Activated T-cell treated with anti-CD3 and anti-CD28 coated beads, Interleukin-2, amount 50 U/mL, for 24 hours (primary cell): Measurements from ENCODE around the gene PPP2R1B.
"Not testable (repeated sequence)": the region's sequence is repeated elsewhere in the genome, so short reads cannot be mapped to it uniquely, and the experiment has no call there.

ENCODE experiments used
- DNase-seq: peaks from one replicate; pipeline ENCODE4 v3.0.0-alpha.2; 2020
- H3K27ac Mint-ChIP-seq: 2 replicates; pipeline ENCODE4 v1.8.0; 2020; ENCODE audit warnings: mild to moderate bottlenecking, mixed read lengths
- H3K27me3 Mint-ChIP-seq: 2 replicates; pipeline ENCODE4 v1.8.0; 2020; ENCODE audit warnings: mixed read lengths
- H3K36me3 Mint-ChIP-seq: 2 replicates; pipeline ENCODE4 v1.8.0; 2020; ENCODE audit warnings: low read depth, mixed read lengths
- H3K4me1 Mint-ChIP-seq: 2 replicates; pipeline ENCODE4 v1.8.0; 2020; ENCODE audit warnings: low read depth, mixed read lengths
- H3K4me3 Mint-ChIP-seq: 2 replicates; pipeline ENCODE4 v1.8.0; 2020; ENCODE audit warnings: mild to moderate bottlenecking, moderate library complexity, mixed read lengths
- H3K9me3 Mint-ChIP-seq: 2 replicates; pipeline ENCODE4 v1.8.0; 2020; ENCODE audit warnings: mixed read lengths

The PPP2R1B gene

GRCh38 chr11:111772535-111772934 is 6.3 kb upstream of the PPP2R1B start:
- H3K9me3 Mint-ChIP-seq, result no peaks in the 10 kb centered on the region
- DNase-seq, result no peak
- no peaks in the 10 kb centered on the region for H3K4me1 Mint-ChIP-seq
- H3K27ac Mint-ChIP-seq, result no peak overlapping the region
- no peak overlapping the region for H3K4me3 Mint-ChIP-seq
- no peaks in the 10 kb centered on the region for H3K27me3 Mint-ChIP-seq
- H3K36me3 Mint-ChIP-seq, result no peaks in the 10 kb centered on the region

GRCh38 chr11:111771205-111771604 is 5.0 kb upstream of the PPP2R1B start:
- H3K27me3 Mint-ChIP-seq, H3K36me3 Mint-ChIP-seq, H3K27ac Mint-ChIP-seq, H3K9me3 Mint-ChIP-seq, H3K4me3 Mint-ChIP-seq, DNase-seq: not testable (repeated sequence)
- peaks cover 10% of the 10 kb centered on the region for H3K4me1 Mint-ChIP-seq

GRCh38 chr11:111770581-111771134 is 4.5 kb upstream of the PPP2R1B start:
- H3K4me1 Mint-ChIP-seq, result peaks cover 10% of the 10 kb centered on the region
- H3K36me3 Mint-ChIP-seq, result peaks cover 5% of the 10 kb centered on the region
- DNase-seq, result no peak
- H3K4me3 Mint-ChIP-seq, result no peak overlapping the region
- no peak overlapping the region for H3K27ac Mint-ChIP-seq
- H3K9me3 Mint-ChIP-seq, result no peaks in the 10 kb centered on the region
- H3K27me3 Mint-ChIP-seq, result no peaks in the 10 kb centered on the region

- peak overlapping the region; percentile 100 for H3K4me3 Mint-ChIP-seq
- DNase-seq, result no peak
- peak overlapping the region; percentile 99 for H3K27ac Mint-ChIP-seq
Observed at GRCh38 chr11:111766834-111767142, 599 bp upstream of the PPP2R1B start.

GRCh38 chr11:111765320-111765983 is 737 bp downstream of the PPP2R1B start:
- Mint-ChIP-seq H3K27me3 (no peaks in the 10 kb centered on the region), H3K4me1 (peaks cover 39% of the 10 kb centered on the region)

More at GRCh38 chr11:111766834-111767142, 599 bp upstream of the PPP2R1B start:
- peaks cover 41% of the 10 kb centered on the region for H3K36me3 Mint-ChIP-seq
- peaks cover 39% of the 10 kb centered on the region for H3K4me1 Mint-ChIP-seq
- H3K9me3 Mint-ChIP-seq, result no peaks in the 10 kb centered on the region
- no peaks in the 10 kb centered on the region for H3K27me3 Mint-ChIP-seq

GRCh38 chr11:111764621-111765020 is 1.6 kb downstream of the PPP2R1B start:
- no peaks in the 10 kb centered on the region for H3K27me3 Mint-ChIP-seq
- peaks cover 39% of the 10 kb centered on the region for H3K4me1 Mint-ChIP-seq
- H3K27ac Mint-ChIP-seq, result no peak overlapping the region
- DNase-seq, result no peak
- H3K4me3 Mint-ChIP-seq, result peak overlapping the region; percentile 100
- H3K9me3 Mint-ChIP-seq, result no peaks in the 10 kb centered on the region
- H3K36me3 Mint-ChIP-seq, result peaks cover 63% of the 10 kb centered on the region

More at GRCh38 chr11:111765320-111765983, 737 bp downstream of the PPP2R1B start:
- peak overlapping the region; percentile 99 for H3K27ac Mint-ChIP-seq
- no peak for DNase-seq
- H3K4me3 Mint-ChIP-seq, result peak overlapping the region; percentile 100
- peaks cover 54% of the 10 kb centered on the region for H3K36me3 Mint-ChIP-seq
- no peaks in the 10 kb centered on the region for H3K9me3 Mint-ChIP-seq

- Mint-ChIP-seq H3K27me3 (no peaks in the 10 kb centered on the region), H3K27ac (no peak overlapping the region), H3K36me3 (peaks cover 76% of the 10 kb centered on the region), H3K9me3 (no peaks in the 10 kb centered on the region), H3K4me3 (no peak overlapping the region), H3K4me1 (peaks cover 39% of the 10 kb centered on the region)
- no peak for DNase-seq
Observed at GRCh38 chr11:111762981-111763643, 3.1 kb downstream of the PPP2R1B start.

- Mint-ChIP-seq H3K9me3 (no peaks in the 10 kb centered on the region), H3K36me3 (peaks cover 82% of the 10 kb centered on the region), H3K27me3 (no peaks in the 10 kb centered on the region), H3K4me1 (peaks cover 39% of the 10 kb centered on the region), H3K27ac (no peak overlapping the region), H3K4me3 (no peak overlapping the region)
- DNase-seq, result no peak
Observed at GRCh38 chr11:111762526-111762925, 3.7 kb downstream of the PPP2R1B start.

GRCh38 chr11:111761036-111761435 is 5.2 kb downstream of the PPP2R1B start:
- no peaks in the 10 kb centered on the region for H3K27me3 Mint-ChIP-seq
- no peaks in the 10 kb centered on the region for H3K9me3 Mint-ChIP-seq
- peaks cover 29% of the 10 kb centered on the region for H3K4me1 Mint-ChIP-seq
- H3K36me3 Mint-ChIP-seq, result peaks cover 94% of the 10 kb centered on the region
- H3K4me3 Mint-ChIP-seq, result no peak overlapping the region
- no peak for DNase-seq
- no peak overlapping the region for H3K27ac Mint-ChIP-seq

GRCh38 chr11:111759778-111760407 is 6.3 kb downstream of the PPP2R1B start:
- Mint-ChIP-seq H3K36me3 (peaks cover 89% of the 10 kb centered on the region), H3K4me1 (peaks cover 26% of the 10 kb centered on the region), H3K27ac (no peak overlapping the region)

GRCh38 chr11:111759376-111759775 is 6.8 kb downstream of the PPP2R1B start:
- H3K27ac Mint-ChIP-seq, result no peak overlapping the region
- peaks cover 90% of the 10 kb centered on the region for H3K36me3 Mint-ChIP-seq
- H3K4me1 Mint-ChIP-seq, result peaks cover 21% of the 10 kb centered on the region
- no peak overlapping the region for H3K4me3 Mint-ChIP-seq
- no peaks in the 10 kb centered on the region for H3K9me3 Mint-ChIP-seq
- DNase-seq, result no peak
- H3K27me3 Mint-ChIP-seq, result no peaks in the 10 kb centered on the region

More at GRCh38 chr11:111759778-111760407, 6.3 kb downstream of the PPP2R1B start:
- Mint-ChIP-seq H3K4me3 (no peak overlapping the region), H3K9me3 (no peaks in the 10 kb centered on the region), H3K27me3 (no peaks in the 10 kb centered on the region)
- no peak for DNase-seq

- H3K4me3 Mint-ChIP-seq, result no peak overlapping the region
- no peaks in the 10 kb centered on the region for H3K9me3 Mint-ChIP-seq
- H3K4me1 Mint-ChIP-seq, result no peaks in the 10 kb centered on the region
- peaks cover 88% of the 10 kb centered on the region for H3K36me3 Mint-ChIP-seq
- no peak for DNase-seq
- H3K27ac Mint-ChIP-seq, result no peak overlapping the region
- no peaks in the 10 kb centered on the region for H3K27me3 Mint-ChIP-seq
Observed at GRCh38 chr11:111756097-111756496, 10.1 kb downstream of the PPP2R1B start.

- Mint-ChIP-seq H3K27me3 (no peaks in the 10 kb centered on the region), H3K27ac (no peak overlapping the region), H3K4me1 (no peaks in the 10 kb centered on the region), H3K9me3 (no peaks in the 10 kb centered on the region), H3K36me3 (peaks cover 89% of the 10 kb centered on the region), H3K4me3 (no peak overlapping the region)
- no peak for DNase-seq
Observed at GRCh38 chr11:111749646-111750045, 16.5 kb downstream of the PPP2R1B start.

GRCh38 chr11:111748035-111748804 is 18.0 kb downstream of the PPP2R1B start:
- Mint-ChIP-seq H3K4me1 (no peaks in the 10 kb centered on the region), H3K4me3 (no peak overlapping the region), H3K27me3 (no peaks in the 10 kb centered on the region), H3K9me3 (no peaks in the 10 kb centered on the region), H3K27ac (no peak overlapping the region), H3K36me3 (peaks cover 88% of the 10 kb centered on the region)
- DNase-seq, result no peak
